NCI-H1092 treated with DMSO at 0.1 percent for 48 hours (cell line): ENCODE results near the gene TNNT3.
"Not testable (repeated sequence)": the region's sequence is repeated elsewhere in the genome, so short reads cannot be mapped to it uniquely, and the experiment has no call there.

Experiments used
- DNase-seq: peaks from one replicate; lab custom pipeline; 2025; lab: John Stamatoyannopoulos, UW

The TNNT3 gene

GRCh38 chr11:1935156-1936071, 15.9 kb downstream of the TNNT3 start:
- no peak for DNase-seq

- no peak for DNase-seq
Observed at GRCh38 chr11:1936072-1936780, 16.7 kb downstream of the TNNT3 start.

GRCh38 chr11:1936781-1937615, 17.5 kb downstream of the TNNT3 start:
- no peak for DNase-seq

GRCh38 chr11:1937616-1938342, 18.3 kb downstream of the TNNT3 start:
- DNase-seq, result no peak

GRCh38 chr11:1938343-1939005, 19.0 kb downstream of the TNNT3 start:
- no peak for DNase-seq

GRCh38 chr11:1939006-1939625, 19.6 kb downstream of the TNNT3 start:
- no peak for DNase-seq

GRCh38 chr11:1939788-1940187, 20.3 kb downstream of the TNNT3 start:
- DNase-seq, result not testable (repeated sequence)

GRCh38 chr11:1942558-1943260, 23.2 kb downstream of the TNNT3 start:
- DNase-seq, result no peak

- no peak for DNase-seq
Observed at GRCh38 chr11:1943576-1943975, 24.1 kb downstream of the TNNT3 start.

GRCh38 chr11:1943977-1944376, 24.5 kb downstream of the TNNT3 start:
- DNase-seq, result peak; percentile 18

GRCh38 chr11:1946812-1947484, 27.4 kb downstream of the TNNT3 start, which contains the start of gene MRPL23:
Gene MRPL23, plus strand, starts transcription at chr11:1947332. Its CDS starts 31 bp downstream, at chr11:1947363.
- no peak for DNase-seq

GRCh38 chr11:1947592-1948237, 28.2 kb downstream of the TNNT3 start:
- DNase-seq, result no peak

GRCh38 chr11:1948389-1948788, 28.9 kb downstream of the TNNT3 start:
- DNase-seq, result no peak

GRCh38 chr11:1949302-1949701, 29.8 kb downstream of the TNNT3 start:
- DNase-seq, result no peak

GRCh38 chr11:1949922-1950321, 30.4 kb downstream of the TNNT3 start:
- no peak for DNase-seq

- no peak for DNase-seq
Observed at GRCh38 chr11:1952806-1953482, 33.4 kb downstream of the TNNT3 start.

GRCh38 chr11:1953489-1954266, 34.2 kb downstream of the TNNT3 start:
- DNase-seq, result no peak
